ENCODE data around the gene PPP3CA.

DNA sequence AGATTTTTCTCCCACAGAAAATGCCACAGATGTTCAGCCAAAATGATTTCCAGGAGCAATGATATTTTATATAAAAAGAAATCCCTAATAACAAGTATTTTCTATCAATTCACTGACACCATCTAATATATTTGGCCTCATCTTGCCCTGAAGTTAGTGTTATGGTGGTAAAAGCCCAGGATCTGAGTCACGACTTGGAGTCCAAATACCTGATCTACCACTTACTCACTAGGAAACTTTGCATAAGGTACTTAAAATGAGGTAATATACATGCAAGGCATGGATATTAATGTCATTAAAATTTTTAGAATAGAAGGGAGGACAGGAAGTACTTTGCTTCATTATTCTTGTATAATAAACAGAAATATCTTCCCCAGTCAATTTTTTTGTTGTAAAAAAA lies 16.3 kb downstream of the PPP3CA start:
- TF ChIP-seq POLR2A (IDR thresholded peaks at IDR 0.05): no peak
- TF ChIP-seq, protein P1, sequence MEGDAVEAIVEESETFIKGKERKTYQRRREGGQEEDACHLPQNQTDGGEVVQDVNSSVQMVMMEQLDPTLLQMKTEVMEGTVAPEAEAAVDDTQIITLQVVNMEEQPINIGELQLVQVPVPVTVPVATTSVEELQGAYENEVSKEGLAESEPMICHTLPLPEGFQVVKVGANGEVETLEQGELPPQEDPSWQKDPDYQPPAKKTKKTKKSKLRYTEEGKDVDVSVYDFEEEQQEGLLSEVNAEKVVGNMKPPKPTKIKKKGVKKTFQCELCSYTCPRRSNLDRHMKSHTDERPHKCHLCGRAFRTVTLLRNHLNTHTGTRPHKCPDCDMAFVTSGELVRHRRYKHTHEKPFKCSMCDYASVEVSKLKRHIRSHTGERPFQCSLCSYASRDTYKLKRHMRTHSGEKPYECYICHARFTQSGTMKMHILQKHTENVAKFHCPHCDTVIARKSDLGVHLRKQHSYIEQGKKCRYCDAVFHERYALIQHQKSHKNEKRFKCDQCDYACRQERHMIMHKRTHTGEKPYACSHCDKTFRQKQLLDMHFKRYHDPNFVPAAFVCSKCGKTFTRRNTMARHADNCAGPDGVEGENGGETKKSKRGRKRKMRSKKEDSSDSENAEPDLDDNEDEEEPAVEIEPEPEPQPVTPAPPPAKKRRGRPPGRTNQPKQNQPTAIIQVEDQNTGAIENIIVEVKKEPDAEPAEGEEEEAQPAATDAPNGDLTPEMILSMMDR (IDR thresholded peaks at IDR 0.05): no peak

Measured in lower leg skin (tissue), 3 donors.